ENCODE data around the gene WBP2NL.

Gene WBP2NL

GRCh38 chr22:42074132-42074811 is 75.7 kb downstream of the WBP2NL start, which contains the start of gene PHETA2:
PHETA2 (plus strand) TSS chr22:42074248; CDS start chr22:42077294, 3,046 bp downstream.
- peak; percentile 43 for DNase-seq

- no peak for DNase-seq
These were observed 76.5 kb downstream of the WBP2NL start for GRCh38 chr22:42074846-42075676.

- no peak for DNase-seq
These were observed 78.3 kb downstream of the WBP2NL start for GRCh38 chr22:42076764-42077485.

GRCh38 chr22:42077486-42078125 is 79.0 kb downstream of the WBP2NL start:
- DNase-seq = no peak

Data from activated CD4-positive, alpha-beta T cell treated with anti-CD3 and anti-CD28 coated beads for 1 hour (primary cell).